ENCODE data around the gene TMEM178B. TPM values are rescaled to one million over a fixed set of nuclear protein-coding genes. Genes with fewer than 3 reads are reported as not detected.

Gene TMEM178B
- total RNA-seq, 1 experiment from 2014 or later, result 0.39 TPM

DNA sequence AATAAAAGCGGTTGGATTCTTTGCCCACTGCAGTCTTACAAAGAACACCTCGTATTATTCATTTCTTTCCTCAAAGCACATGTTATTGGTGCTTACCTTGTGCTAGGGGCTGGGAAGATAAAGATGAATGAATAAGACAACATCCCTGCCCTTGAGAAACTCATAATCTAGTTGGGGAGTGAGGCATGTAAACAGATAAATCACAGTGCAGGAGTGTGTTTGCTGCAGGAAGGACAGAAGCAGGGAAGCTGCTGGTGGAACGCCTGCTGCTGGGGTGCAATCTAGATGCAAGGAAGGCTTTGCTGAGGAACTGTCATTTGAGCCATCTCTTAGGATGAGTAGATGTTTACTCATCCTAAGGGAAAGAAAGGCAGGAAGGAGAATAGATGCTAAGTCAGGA lies 135.6 kb downstream of the TMEM178B start:
- no peaks in the 10 kb centered on the region for H3K4me1 ChIP-seq (ENCODE audit: control insufficient read depth, insufficient read depth, low read length)
- BruUV-seq (replicated peaks), result no TSS peak
- no peaks in the 10 kb centered on the region for H3K27me3 ChIP-seq (ENCODE audit: control insufficient read depth, insufficient read depth, low read length)
- in situ Hi-C loops (cut with HindIII; ENCODE audit: low pct_unique_long_range_greater_than_20kb, low sequenced_read_pairs) (no loop called here), intact Hi-C loops (cut with micrococcal nuclease; ENCODE audit: unreplicated experiment) (loop anchor here (5.0 kb wide), 1 partner anchor 117 kb away; no protein-coding TSS in a partner anchor)
- no peak overlapping the region for H3K4me3 ChIP-seq (ENCODE audit: low read depth in 2 of 2, low read length in 2 of 2)
- TF ChIP-seq SIN3A (IDR thresholded peaks at IDR 0.05; ENCODE audit: borderline replicate concordance, insufficient read depth, low read depth, low read length) (no peak), POLR2AphosphoS5 (IDR thresholded peaks at IDR 0.05; ENCODE audit: low read depth, low read length) (no peak), TCF7L2 (IDR thresholded peaks at IDR 0.05; ENCODE audit: low read depth, low read length) (no peak)
- TF ChIP-seq, protein P1, sequence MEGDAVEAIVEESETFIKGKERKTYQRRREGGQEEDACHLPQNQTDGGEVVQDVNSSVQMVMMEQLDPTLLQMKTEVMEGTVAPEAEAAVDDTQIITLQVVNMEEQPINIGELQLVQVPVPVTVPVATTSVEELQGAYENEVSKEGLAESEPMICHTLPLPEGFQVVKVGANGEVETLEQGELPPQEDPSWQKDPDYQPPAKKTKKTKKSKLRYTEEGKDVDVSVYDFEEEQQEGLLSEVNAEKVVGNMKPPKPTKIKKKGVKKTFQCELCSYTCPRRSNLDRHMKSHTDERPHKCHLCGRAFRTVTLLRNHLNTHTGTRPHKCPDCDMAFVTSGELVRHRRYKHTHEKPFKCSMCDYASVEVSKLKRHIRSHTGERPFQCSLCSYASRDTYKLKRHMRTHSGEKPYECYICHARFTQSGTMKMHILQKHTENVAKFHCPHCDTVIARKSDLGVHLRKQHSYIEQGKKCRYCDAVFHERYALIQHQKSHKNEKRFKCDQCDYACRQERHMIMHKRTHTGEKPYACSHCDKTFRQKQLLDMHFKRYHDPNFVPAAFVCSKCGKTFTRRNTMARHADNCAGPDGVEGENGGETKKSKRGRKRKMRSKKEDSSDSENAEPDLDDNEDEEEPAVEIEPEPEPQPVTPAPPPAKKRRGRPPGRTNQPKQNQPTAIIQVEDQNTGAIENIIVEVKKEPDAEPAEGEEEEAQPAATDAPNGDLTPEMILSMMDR (IDR thresholded peaks at IDR 0.05), result no peak
- TF ChIP-seq, protein P2, sequence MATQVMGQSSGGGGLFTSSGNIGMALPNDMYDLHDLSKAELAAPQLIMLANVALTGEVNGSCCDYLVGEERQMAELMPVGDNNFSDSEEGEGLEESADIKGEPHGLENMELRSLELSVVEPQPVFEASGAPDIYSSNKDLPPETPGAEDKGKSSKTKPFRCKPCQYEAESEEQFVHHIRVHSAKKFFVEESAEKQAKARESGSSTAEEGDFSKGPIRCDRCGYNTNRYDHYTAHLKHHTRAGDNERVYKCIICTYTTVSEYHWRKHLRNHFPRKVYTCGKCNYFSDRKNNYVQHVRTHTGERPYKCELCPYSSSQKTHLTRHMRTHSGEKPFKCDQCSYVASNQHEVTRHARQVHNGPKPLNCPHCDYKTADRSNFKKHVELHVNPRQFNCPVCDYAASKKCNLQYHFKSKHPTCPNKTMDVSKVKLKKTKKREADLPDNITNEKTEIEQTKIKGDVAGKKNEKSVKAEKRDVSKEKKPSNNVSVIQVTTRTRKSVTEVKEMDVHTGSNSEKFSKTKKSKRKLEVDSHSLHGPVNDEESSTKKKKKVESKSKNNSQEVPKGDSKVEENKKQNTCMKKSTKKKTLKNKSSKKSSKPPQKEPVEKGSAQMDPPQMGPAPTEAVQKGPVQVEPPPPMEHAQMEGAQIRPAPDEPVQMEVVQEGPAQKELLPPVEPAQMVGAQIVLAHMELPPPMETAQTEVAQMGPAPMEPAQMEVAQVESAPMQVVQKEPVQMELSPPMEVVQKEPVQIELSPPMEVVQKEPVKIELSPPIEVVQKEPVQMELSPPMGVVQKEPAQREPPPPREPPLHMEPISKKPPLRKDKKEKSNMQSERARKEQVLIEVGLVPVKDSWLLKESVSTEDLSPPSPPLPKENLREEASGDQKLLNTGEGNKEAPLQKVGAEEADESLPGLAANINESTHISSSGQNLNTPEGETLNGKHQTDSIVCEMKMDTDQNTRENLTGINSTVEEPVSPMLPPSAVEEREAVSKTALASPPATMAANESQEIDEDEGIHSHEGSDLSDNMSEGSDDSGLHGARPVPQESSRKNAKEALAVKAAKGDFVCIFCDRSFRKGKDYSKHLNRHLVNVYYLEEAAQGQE (IDR thresholded peaks at IDR 0.05; ENCODE audit: insufficient read depth in 1 of 2, low read depth in 2 of 2, low read length in 1 of 2), result no peak
- H3K36me3 ChIP-seq (ENCODE audit: control insufficient read depth, insufficient read depth, low read length), result no peaks in the 10 kb centered on the region
- DNase-seq (ENCODE audit: low read depth, low spot score) (no peak), ATAC-seq (no peak)
- ChIA-PET CTCF (no interaction called here), POLR2A (no interaction called here)
- H3K27ac ChIP-seq (ENCODE audit: low read length), result no peak overlapping the region
- no peaks in the 10 kb centered on the region for H3K9me3 ChIP-seq (ENCODE audit: control insufficient read depth, insufficient read depth, low read depth, low read length)

- intact Hi-C loops (cut with micrococcal nuclease; ENCODE audit: unreplicated experiment), result no loop called here
- no TSS peak for BruUV-seq (replicated peaks)
- in situ Hi-C loops (cut with HindIII; ENCODE audit: low pct_unique_long_range_greater_than_20kb, low sequenced_read_pairs), result no loop called here
- H3K27ac ChIP-seq (ENCODE audit: low read length), result no peak overlapping the region
- ATAC-seq (no peak), DNase-seq (ENCODE audit: low read depth, low spot score) (no peak)
- no peak overlapping the region for H3K4me3 ChIP-seq (ENCODE audit: low read depth in 2 of 2, low read length in 2 of 2)
- H3K4me1 ChIP-seq (ENCODE audit: control insufficient read depth, insufficient read depth, low read length), result no peaks in the 10 kb centered on the region
- ChIA-PET POLR2A (no interaction called here), CTCF (no interaction called here)
- TF ChIP-seq TCF7L2 (IDR thresholded peaks at IDR 0.05; ENCODE audit: low read depth, low read length) (no peak), SIN3A (IDR thresholded peaks at IDR 0.05; ENCODE audit: borderline replicate concordance, insufficient read depth, low read depth, low read length) (no peak), POLR2AphosphoS5 (IDR thresholded peaks at IDR 0.05; ENCODE audit: low read depth, low read length) (no peak)
- TF ChIP-seq, protein P2 (IDR thresholded peaks at IDR 0.05; ENCODE audit: insufficient read depth in 1 of 2, low read depth in 2 of 2, low read length in 1 of 2), result no peak
- TF ChIP-seq, protein P1 (IDR thresholded peaks at IDR 0.05), result no peak
- no peaks in the 10 kb centered on the region for H3K36me3 ChIP-seq (ENCODE audit: control insufficient read depth, insufficient read depth, low read length)
- no peaks in the 10 kb centered on the region for H3K27me3 ChIP-seq (ENCODE audit: control insufficient read depth, insufficient read depth, low read length)
- H3K9me3 ChIP-seq (ENCODE audit: control insufficient read depth, insufficient read depth, low read depth, low read length), result no peaks in the 10 kb centered on the region
Observed at GRCh38 chr7:141210862-141211261, 137.0 kb downstream of the TMEM178B start.

Measured in Panc1 (cell line).